Activated naive CD4-positive, alpha-beta T cell treated with anti-CD3 and anti-CD28 coated beads for 36 hours (primary cell): ENCODE measurements around the gene PRRC2A. TPM values are rescaled to one million over a fixed set of nuclear protein-coding genes. Genes with fewer than 3 reads are reported as not detected.
A peak's percentile ranks its signal among the peaks of the same experiment; 100 is the strongest.

Source experiments
- CTCF ChIA-PET: fragments of 350-600 bp; sonication (Branson Sonifier 250); formaldehyde crosslinking; loops from one replicate; lab custom pipeline; 2021; ENCODE audit warnings: antibody characterized with exemption; lab: Charles Lee
- DNase-seq: peaks from one replicate; pipeline ENCODE4 v3.0.0-alpha.2; 2020
- H3K27ac Mint-ChIP-seq: one replicate; pipeline ENCODE4 v1.8.0; 2021; ENCODE audit warnings: mild to moderate bottlenecking, mixed read lengths
- H3K27me3 Mint-ChIP-seq: one replicate; pipeline ENCODE4 v1.8.0; 2021; ENCODE audit warnings: low read depth, mixed read lengths
- H3K36me3 Mint-ChIP-seq: one replicate; pipeline ENCODE4 v1.8.0; 2021; ENCODE audit warnings: low read depth, mixed read lengths
- H3K4me1 Mint-ChIP-seq: one replicate; pipeline ENCODE4 v1.8.0; 2021; ENCODE audit warnings: low read depth, mixed read lengths
- H3K4me3 Mint-ChIP-seq: one replicate; pipeline ENCODE4 v1.8.0; 2021; ENCODE audit warnings: mild to moderate bottlenecking, moderate library complexity, mixed read lengths
- H3K9me3 Mint-ChIP-seq: one replicate; pipeline ENCODE4 v1.8.0; 2021; ENCODE audit warnings: mixed read lengths
- intact Hi-C: fragments of 100-400 bp; cut with micrococcal nuclease; formaldehyde crosslinking; loops from one replicate; pipeline ENCODE4 v1.15.1; 2023
- total RNA-seq, 2 experiments: library from RNA; stranded (reverse); gene quantifications; one replicate each; pipeline ENCODE4 v1.2.3, GENCODE V29; 2021

PRRC2A gene
- total RNA-seq, 2 experiments from 2014 or later = 283 to 304 TPM

- Mint-ChIP-seq H3K27me3 (no peaks in the 10 kb centered on the region), H3K27ac (peak overlapping the region; percentile 46), H3K9me3 (no peaks in the 10 kb centered on the region), H3K36me3 (peaks cover 76% of the 10 kb centered on the region), H3K4me3 (no peak overlapping the region), H3K4me1 (peaks cover 4% of the 10 kb centered on the region)
- CTCF ChIA-PET = no interaction called here
- intact Hi-C loops = no loop called here
- DNase-seq = no peak
These were observed 9.8 kb downstream of the PRRC2A start for GRCh38 chr6:31630177-31630934.

- H3K4me3 Mint-ChIP-seq = no peak overlapping the region
- CTCF ChIA-PET = no interaction called here
- H3K27ac Mint-ChIP-seq = no peak overlapping the region
- H3K27me3 Mint-ChIP-seq = no peaks in the 10 kb centered on the region
- peaks cover 73% of the 10 kb centered on the region for H3K36me3 Mint-ChIP-seq
- DNase-seq = no peak
- intact Hi-C loops = no loop called here
- H3K4me1 Mint-ChIP-seq = no peaks in the 10 kb centered on the region
- no peaks in the 10 kb centered on the region for H3K9me3 Mint-ChIP-seq
These were observed 10.7 kb downstream of the PRRC2A start for GRCh38 chr6:31631209-31631608.

DNA sequence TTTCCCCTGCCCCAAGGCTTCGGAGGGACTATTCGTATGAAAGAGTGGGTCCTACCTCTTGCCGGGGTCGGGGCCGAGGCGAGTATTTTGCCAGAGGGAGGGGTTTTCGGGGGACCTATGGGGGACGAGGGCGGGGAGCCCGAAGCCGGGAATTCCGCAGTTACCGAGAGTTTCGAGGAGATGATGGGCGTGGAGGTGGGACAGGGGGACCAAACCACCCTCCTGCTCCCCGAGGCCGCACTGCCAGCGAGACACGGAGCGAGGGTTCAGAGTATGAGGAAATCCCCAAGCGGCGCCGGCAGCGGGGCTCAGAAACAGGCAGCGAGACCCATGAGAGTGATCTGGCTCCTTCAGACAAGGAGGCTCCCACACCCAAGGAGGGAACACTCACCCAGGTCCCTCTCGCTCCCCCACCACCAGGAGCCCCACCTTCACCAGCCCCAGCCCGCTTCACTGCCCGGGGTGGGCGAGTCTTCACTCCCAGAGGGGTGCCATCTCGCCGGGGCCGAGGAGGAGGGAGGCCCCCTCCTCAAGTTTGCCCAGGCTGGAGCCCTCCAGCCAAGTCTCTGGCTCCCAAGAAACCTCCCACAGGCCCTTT is 11.3 kb downstream of the PRRC2A start:
- no peaks in the 10 kb centered on the region for H3K27me3 Mint-ChIP-seq
- H3K9me3 Mint-ChIP-seq = no peaks in the 10 kb centered on the region
- peaks cover 73% of the 10 kb centered on the region for H3K36me3 Mint-ChIP-seq
- intact Hi-C loops = no loop called here
- H3K4me3 Mint-ChIP-seq = no peak overlapping the region
- no peak for DNase-seq
- CTCF ChIA-PET = no interaction called here
- H3K4me1 Mint-ChIP-seq = no peaks in the 10 kb centered on the region
- no peak overlapping the region for H3K27ac Mint-ChIP-seq

DNA sequence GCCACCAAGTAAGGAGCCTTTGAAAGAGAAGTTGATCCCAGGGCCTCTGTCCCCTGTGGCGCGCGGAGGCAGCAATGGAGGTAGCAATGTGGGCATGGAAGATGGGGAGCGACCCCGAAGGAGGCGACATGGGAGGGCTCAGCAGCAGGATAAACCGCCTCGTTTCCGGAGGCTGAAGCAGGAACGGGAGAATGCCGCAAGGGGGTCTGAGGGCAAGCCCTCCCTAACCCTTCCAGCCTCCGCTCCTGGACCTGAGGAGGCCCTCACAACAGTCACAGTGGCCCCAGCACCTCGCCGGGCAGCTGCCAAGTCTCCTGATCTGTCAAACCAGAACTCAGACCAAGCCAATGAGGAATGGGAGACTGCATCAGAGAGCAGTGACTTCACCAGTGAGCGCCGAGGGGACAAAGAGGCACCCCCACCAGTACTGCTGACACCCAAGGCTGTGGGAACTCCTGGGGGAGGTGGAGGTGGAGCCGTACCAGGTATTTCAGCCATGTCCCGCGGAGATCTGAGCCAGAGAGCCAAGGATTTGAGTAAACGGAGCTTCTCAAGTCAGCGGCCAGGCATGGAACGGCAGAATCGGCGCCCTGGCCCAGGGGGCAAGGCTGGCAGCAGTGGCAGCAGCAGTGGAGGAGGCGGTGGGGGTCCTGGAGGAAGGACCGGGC is 11.9 kb downstream of the PRRC2A start:
- no peaks in the 10 kb centered on the region for H3K27me3 Mint-ChIP-seq
- H3K27ac Mint-ChIP-seq = no peak overlapping the region
- CTCF ChIA-PET = no interaction called here
- no peaks in the 10 kb centered on the region for H3K4me1 Mint-ChIP-seq
- peaks cover 74% of the 10 kb centered on the region for H3K36me3 Mint-ChIP-seq
- DNase-seq = no peak
- no peaks in the 10 kb centered on the region for H3K9me3 Mint-ChIP-seq
- H3K4me3 Mint-ChIP-seq = peak overlapping the region; percentile 21
- intact Hi-C loops = no loop called here

GRCh38 chr6:31633447-31633846 is 12.9 kb downstream of the PRRC2A start:
- intact Hi-C loops = no loop called here
- CTCF ChIA-PET = no interaction called here
- no peaks in the 10 kb centered on the region for H3K4me1 Mint-ChIP-seq
- DNase-seq = no peak
- peak overlapping the region; percentile 13 for H3K27ac Mint-ChIP-seq
- H3K27me3 Mint-ChIP-seq = no peaks in the 10 kb centered on the region
- no peak overlapping the region for H3K4me3 Mint-ChIP-seq
- no peaks in the 10 kb centered on the region for H3K9me3 Mint-ChIP-seq
- H3K36me3 Mint-ChIP-seq = peaks cover 66% of the 10 kb centered on the region

DNA sequence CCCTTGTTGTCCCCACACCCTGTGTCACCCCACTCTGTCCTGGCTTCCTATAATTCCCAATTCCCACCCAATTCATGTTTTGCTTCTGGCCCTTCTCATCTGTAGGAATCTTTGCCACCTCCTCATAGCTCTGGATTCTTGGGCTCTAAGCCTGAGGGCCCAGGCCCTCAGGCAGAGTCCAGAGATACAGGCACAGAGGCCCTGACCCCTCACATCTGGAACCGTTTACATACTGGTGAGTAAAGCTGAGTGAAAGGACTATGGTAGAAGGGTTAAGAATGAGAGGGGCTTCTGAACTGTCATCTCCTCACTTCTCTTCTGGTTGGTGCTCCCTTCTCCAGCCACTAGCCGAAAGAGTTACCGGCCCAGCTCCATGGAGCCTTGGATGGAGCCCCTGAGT is 13.6 kb downstream of the PRRC2A start:
- Mint-ChIP-seq H3K27ac (no peak overlapping the region), H3K9me3 (no peaks in the 10 kb centered on the region), H3K4me1 (no peaks in the 10 kb centered on the region), H3K27me3 (no peaks in the 10 kb centered on the region), H3K36me3 (peaks cover 63% of the 10 kb centered on the region), H3K4me3 (no peak overlapping the region)
- intact Hi-C loops = no loop called here
- no peak for DNase-seq
- CTCF ChIA-PET = interaction anchor here (0.7 kb wide), 1 partner anchor 12 kb away, joined by 4 read pairs; no protein-coding TSS in a partner anchor

DNA sequence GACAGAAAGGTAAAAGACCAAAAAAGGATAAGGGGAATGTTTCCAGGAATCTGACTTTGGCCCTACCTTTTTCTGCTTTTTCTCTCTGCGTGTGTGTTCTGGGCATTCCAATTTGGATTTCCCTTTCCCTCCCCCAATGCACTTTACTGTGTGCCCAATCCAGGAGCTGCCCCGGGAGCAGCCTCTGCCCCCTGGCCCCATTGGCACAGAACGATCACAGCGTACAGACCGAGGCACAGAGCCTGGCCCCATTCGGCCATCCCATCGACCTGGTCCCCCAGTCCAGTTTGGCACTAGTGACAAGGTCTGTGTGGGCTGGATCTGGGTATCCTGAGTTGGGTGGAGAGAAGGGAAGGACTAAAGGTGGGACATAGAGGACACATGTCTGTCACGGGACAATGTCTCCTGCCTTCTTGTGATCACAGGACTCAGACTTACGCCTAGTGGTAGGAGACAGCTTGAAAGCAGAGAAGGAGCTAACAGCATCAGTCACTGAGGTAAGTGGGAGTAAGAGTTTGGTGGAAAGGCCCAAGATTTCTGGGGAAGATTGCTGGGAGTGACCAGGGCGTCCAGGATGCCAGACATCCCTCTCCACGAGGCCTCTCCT is 14.6 kb downstream of the PRRC2A start:
- Mint-ChIP-seq H3K27ac (peak overlapping the region; percentile 47), H3K9me3 (no peaks in the 10 kb centered on the region), H3K4me1 (peaks cover 1% of the 10 kb centered on the region), H3K4me3 (no peak overlapping the region), H3K36me3 (peaks cover 55% of the 10 kb centered on the region), H3K27me3 (no peaks in the 10 kb centered on the region)
- DNase-seq = no peak
- CTCF ChIA-PET = no interaction called here
- intact Hi-C loops = no loop called here

DNA sequence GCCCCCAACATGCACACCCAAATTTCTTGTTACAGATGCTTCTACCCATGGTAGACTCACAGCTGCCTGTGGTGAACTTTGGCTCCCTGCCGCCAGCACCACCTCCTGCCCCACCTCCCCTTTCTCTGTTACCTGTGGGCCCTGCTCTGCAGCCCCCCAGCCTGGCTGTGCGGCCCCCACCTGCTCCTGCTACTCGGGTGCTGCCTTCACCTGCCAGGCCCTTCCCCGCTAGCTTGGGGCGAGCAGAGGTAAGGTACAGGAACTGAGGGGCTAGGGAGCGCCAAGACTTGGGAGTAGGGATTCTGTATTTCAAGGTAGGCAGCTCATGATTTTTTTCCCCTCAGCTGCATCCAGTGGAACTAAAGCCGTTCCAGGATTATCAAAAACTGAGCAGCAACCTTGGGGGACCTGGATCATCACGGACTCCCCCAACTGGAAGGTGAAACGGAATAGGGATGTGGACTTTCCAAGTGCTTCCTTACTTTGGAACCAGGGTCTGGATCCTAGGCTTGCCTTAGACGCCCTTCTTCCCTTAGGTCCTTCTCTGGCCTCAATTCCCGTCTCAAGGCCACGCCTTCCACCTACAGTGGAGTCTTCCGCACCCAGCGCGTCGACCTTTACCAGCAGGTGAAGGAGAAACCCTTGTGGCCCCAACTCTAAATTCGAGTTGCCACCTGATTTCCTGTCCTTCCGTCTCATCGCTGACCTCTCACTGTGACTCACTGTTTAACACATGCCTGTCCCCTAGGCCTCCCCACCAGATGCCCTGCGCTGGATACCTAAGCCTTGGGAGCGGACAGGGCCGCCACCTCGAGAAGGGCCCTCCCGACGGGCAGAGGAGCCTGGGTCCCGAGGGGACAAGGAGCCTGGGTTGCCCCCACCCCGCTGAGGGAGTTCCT is 16.4 kb downstream of the PRRC2A start:
- DNase-seq = no peak
- Mint-ChIP-seq H3K27ac (no peak overlapping the region), H3K27me3 (no peaks in the 10 kb centered on the region), H3K36me3 (peaks cover 45% of the 10 kb centered on the region), H3K4me3 (no peak overlapping the region), H3K9me3 (no peaks in the 10 kb centered on the region), H3K4me1 (peaks cover 1% of the 10 kb centered on the region)
- intact Hi-C loops = no loop called here
- CTCF ChIA-PET = no interaction called here

GRCh38 chr6:31639043-31639442 is 18.5 kb downstream of the PRRC2A start:
- H3K4me3 Mint-ChIP-seq = no peak overlapping the region
- CTCF ChIA-PET = interaction anchor here (0.6 kb wide), 1 partner anchor 160 kb away, joined by 7 read pairs; no protein-coding TSS in a partner anchor
- H3K4me1 Mint-ChIP-seq = peaks cover 1% of the 10 kb centered on the region
- H3K27me3 Mint-ChIP-seq = no peaks in the 10 kb centered on the region
- no peaks in the 10 kb centered on the region for H3K9me3 Mint-ChIP-seq
- intact Hi-C loops = no loop called here
- H3K36me3 Mint-ChIP-seq = peaks cover 31% of the 10 kb centered on the region
- H3K27ac Mint-ChIP-seq = no peak overlapping the region
- no peak for DNase-seq

DNA sequence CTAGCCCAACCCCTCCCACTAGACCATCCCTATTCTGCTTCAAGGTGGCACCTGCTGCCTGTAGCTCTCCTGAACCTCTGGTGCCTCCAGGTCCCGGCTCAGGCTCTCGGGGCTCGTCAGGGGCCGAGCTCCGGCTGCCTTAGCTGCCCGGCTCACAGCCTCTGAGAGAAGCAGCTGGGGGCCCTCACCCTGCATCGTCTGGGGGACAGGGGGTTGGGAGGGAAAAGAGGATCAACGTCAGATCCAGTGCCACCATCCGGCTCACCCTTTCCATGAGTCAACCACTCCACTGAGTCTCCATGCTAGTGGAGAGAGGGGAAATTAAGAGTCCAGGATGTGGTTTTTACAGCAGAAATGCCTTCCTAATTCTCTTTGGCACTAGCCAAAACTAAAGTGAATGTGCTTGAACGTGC is 18.9 kb downstream of the PRRC2A start:
- Mint-ChIP-seq H3K4me1 (peaks cover 1% of the 10 kb centered on the region), H3K36me3 (peaks cover 29% of the 10 kb centered on the region), H3K27ac (peak overlapping the region; percentile 51), H3K9me3 (no peaks in the 10 kb centered on the region), H3K4me3 (no peak overlapping the region), H3K27me3 (no peaks in the 10 kb centered on the region)
- no peak for DNase-seq
- intact Hi-C loops = no loop called here
- CTCF ChIA-PET = no interaction called here

- DNase-seq = no peak
- Mint-ChIP-seq H3K27me3 (no peaks in the 10 kb centered on the region), H3K27ac (peak overlapping the region; percentile 60), H3K36me3 (peaks cover 34% of the 10 kb centered on the region), H3K9me3 (no peaks in the 10 kb centered on the region), H3K4me1 (peaks cover 1% of the 10 kb centered on the region), H3K4me3 (no peak overlapping the region)
- CTCF ChIA-PET = no interaction called here
- intact Hi-C loops = no loop called here
These were observed 20.1 kb downstream of the PRRC2A start for GRCh38 chr6:31640612-31641011.

- CTCF ChIA-PET = no interaction called here
- no peaks in the 10 kb centered on the region for H3K9me3 Mint-ChIP-seq
- H3K27me3 Mint-ChIP-seq = no peaks in the 10 kb centered on the region
- peak overlapping the region; percentile 21 for H3K27ac Mint-ChIP-seq
- H3K4me3 Mint-ChIP-seq = no peak overlapping the region
- peaks cover 30% of the 10 kb centered on the region for H3K36me3 Mint-ChIP-seq
- peaks cover 1% of the 10 kb centered on the region for H3K4me1 Mint-ChIP-seq
- no peak for DNase-seq
- intact Hi-C loops = no loop called here
These were observed 20.9 kb downstream of the PRRC2A start for GRCh38 chr6:31641370-31641769.
